Neural progenitor cell (in vitro differentiated cells): ENCODE results near the gene CEMIP2. TPM values are rescaled to one million over a fixed set of nuclear protein-coding genes. Genes with fewer than 3 reads are reported as not detected.

Source experiments
- DNase-seq: peaks from one replicate; pipeline ENCODE4 v3.0.0-alpha.2; 2016; ENCODE audit warnings: low spot score
- H2AFZ ChIP-seq: fragments of 200-600 bp; sonication (generic); replicated peaks from 2 replicates; pipeline ENCODE4 v1.6.1; 2016; ENCODE audit warnings: antibody characterized with exemption
- H3F3A ChIP-seq: fragments of 200-600 bp; sonication (generic); 2 replicates; pipeline ENCODE4 v1.6.1; 2016; ENCODE audit warnings: antibody characterized with exemption, low read depth
- H3K27ac ChIP-seq: fragments of 200-600 bp; sonication (generic); 2 replicates; pipeline ENCODE4 v1.5.1; 2016; ENCODE audit warnings: mild to moderate bottlenecking
- H3K27me3 ChIP-seq: fragments of 200-600 bp; sonication (generic); 2 replicates; pipeline ENCODE4 v1.6.1; 2016; ENCODE audit warnings: mild to moderate bottlenecking, moderate library complexity
- H3K36me3 ChIP-seq: fragments of 200-600 bp; sonication (generic); 2 replicates; pipeline ENCODE4 v1.5.1; 2016
- H3K4me1 ChIP-seq: fragments of 200-600 bp; sonication (generic); 2 replicates; pipeline ENCODE4 v1.6.1; 2016; ENCODE audit warnings: mixed run types
- H3K4me2 ChIP-seq: fragments of 200-600 bp; sonication (generic); 2 replicates; pipeline ENCODE4 v1.6.1; 2016
- H3K4me3 ChIP-seq: fragments of 200-600 bp; sonication (generic); 2 replicates; pipeline ENCODE4 v1.5.1; 2016
- H3K79me2 ChIP-seq: fragments of 200-600 bp; sonication (generic); 2 replicates; pipeline ENCODE4 v1.6.1; 2016; ENCODE audit warnings: low read depth
- H3K9ac ChIP-seq: fragments of 200-600 bp; sonication (generic); 2 replicates; pipeline ENCODE4 v1.6.1; 2016
- H3K9me3 ChIP-seq: fragments of 200-600 bp; sonication (generic); 2 replicates; pipeline ENCODE4 v1.5.1; 2016; ENCODE audit warnings: low read depth
- H4K20me1 ChIP-seq: fragments of 200-600 bp; sonication (generic); 2 replicates; pipeline ENCODE4 v1.6.1; 2016; ENCODE audit warnings: low read depth
- H3K27ac Mint-ChIP-seq: 3 replicates; pipeline ENCODE4 v1.8.0; 2021; ENCODE audit warnings: mixed read lengths
- H3K27me3 Mint-ChIP-seq: 2 replicates; pipeline ENCODE4 v1.8.0; 2022; ENCODE audit warnings: low read depth, mild to moderate bottlenecking, inconsistent platforms, moderate library complexity, mixed read lengths; ENCODE audit not compliant: insufficient read depth
- H3K36me3 Mint-ChIP-seq: 3 replicates; pipeline ENCODE4 v1.8.0; 2021; ENCODE audit warnings: mixed read lengths
- H3K4me1 Mint-ChIP-seq: 3 replicates; pipeline ENCODE4 v1.8.0; 2021; ENCODE audit warnings: mixed read lengths
- H3K4me3 Mint-ChIP-seq: 3 replicates; pipeline ENCODE4 v1.8.0; 2021; ENCODE audit warnings: mild to moderate bottlenecking, moderate library complexity, mixed read lengths
- H3K9me3 Mint-ChIP-seq: 3 replicates; pipeline ENCODE4 v1.8.0; 2020; ENCODE audit warnings: mixed read lengths
- CTCF ChIP-seq: fragments of 200-600 bp; sonication (generic); IDR thresholded peaks from 2 replicates; pipeline ENCODE4 v1.5.1; 2017; ENCODE audit warnings: antibody characterized with exemption, mild to moderate bottlenecking
- EZH2 ChIP-seq: fragments of 200-600 bp; sonication (generic); IDR thresholded peaks from 2 replicates; pipeline ENCODE4 v1.6.1; 2017; ENCODE audit warnings: antibody characterized with exemption, mild to moderate bottlenecking, moderate library complexity
- EZH2phosphoT487 ChIP-seq: fragments of 200-600 bp; sonication (generic); IDR thresholded peaks from 2 replicates; pipeline ENCODE4 v1.6.1; 2017; ENCODE audit warnings: antibody characterized with exemption
- total RNA-seq: library from RNA; depleted of rRNA; stranded (reverse); fragments of >200 nt; gene quantifications from 2 replicates; pipeline ENCODE4 v1.2.3, GENCODE V29; 2015; ENCODE audit warnings: low replicate concordance

The CEMIP2 gene
- total RNA-seq, 1 donor from 2014 or later: 218 TPM

- H3F3A ChIP-seq: peaks cover 99% of the 10 kb centered on the region
- no peak for TF ChIP-seq EZH2phosphoT487
- TF ChIP-seq CTCF: no peak
- no peak for TF ChIP-seq EZH2
- no peak overlapping the region for H3K9ac ChIP-seq
- peaks cover 93% of the 10 kb centered on the region for H4K20me1 ChIP-seq
- H3K4me3 Mint-ChIP-seq: peak overlapping the region; percentile 83
- no peaks in the 10 kb centered on the region for H3K27me3 Mint-ChIP-seq
- H3K4me3 ChIP-seq: peak overlapping the region; percentile 46
- no peaks in the 10 kb centered on the region for H3K27me3 ChIP-seq
- no peaks in the 10 kb centered on the region for H3K9me3 ChIP-seq
- no peaks in the 10 kb centered on the region for H3K9me3 Mint-ChIP-seq
- DNase-seq: peak; percentile 49
- H3K4me2 ChIP-seq: peak overlapping the region; percentile 96
- no peaks in the 10 kb centered on the region for H3K36me3 ChIP-seq
- no peaks in the 10 kb centered on the region for H3K36me3 Mint-ChIP-seq
- peaks cover 99% of the 10 kb centered on the region for H3K79me2 ChIP-seq
- H3K4me1 Mint-ChIP-seq: peaks cover 82% of the 10 kb centered on the region
- H3K27ac ChIP-seq: peak overlapping the region; percentile 89
- H3K4me1 ChIP-seq: peaks cover 96% of the 10 kb centered on the region
- H3K27ac Mint-ChIP-seq: peak overlapping the region; percentile 97
- H2AFZ ChIP-seq: no peak overlapping the region
These were observed 11.6 kb downstream of the CEMIP2 start for GRCh38 chr9:71756753-71757152.

- no peak overlapping the region for H3K4me3 Mint-ChIP-seq
- no peaks in the 10 kb centered on the region for H3K9me3 ChIP-seq
- H3K27ac ChIP-seq: peak overlapping the region; percentile 94
- peaks cover 4% of the 10 kb centered on the region for H3K36me3 Mint-ChIP-seq
- TF ChIP-seq EZH2phosphoT487 (no peak), EZH2 (no peak), CTCF (no peak)
- peaks cover 80% of the 10 kb centered on the region for H3K4me1 Mint-ChIP-seq
- H3K27me3 Mint-ChIP-seq: no peaks in the 10 kb centered on the region
- peaks cover 96% of the 10 kb centered on the region for H3K4me1 ChIP-seq
- no peak overlapping the region for H2AFZ ChIP-seq
- H3K27me3 ChIP-seq: no peaks in the 10 kb centered on the region
- peaks cover 2% of the 10 kb centered on the region for H3K9me3 Mint-ChIP-seq
- H3K4me2 ChIP-seq: peak overlapping the region; percentile 96
- no peak overlapping the region for H3K9ac ChIP-seq
- H3K4me3 ChIP-seq: no peak overlapping the region
- H3K79me2 ChIP-seq: peaks cover 99% of the 10 kb centered on the region
- H4K20me1 ChIP-seq: peaks cover 91% of the 10 kb centered on the region
- no peak for DNase-seq
- peaks cover 98% of the 10 kb centered on the region for H3F3A ChIP-seq
- H3K27ac Mint-ChIP-seq: peak overlapping the region; percentile 74
- no peaks in the 10 kb centered on the region for H3K36me3 ChIP-seq
These were observed 12.4 kb downstream of the CEMIP2 start for GRCh38 chr9:71755869-71756268.

GRCh38 chr9:71755230-71755629, 13.1 kb downstream of the CEMIP2 start:
- no peak for DNase-seq
- Histone ChIP-seq H3K4me3 (peak overlapping the region; percentile 37), H4K20me1 (peaks cover 87% of the 10 kb centered on the region), H2AFZ (no peak overlapping the region), H3K27me3 (no peaks in the 10 kb centered on the region), H3K9ac (no peak overlapping the region), H3F3A (peaks cover 91% of the 10 kb centered on the region), H3K27ac (peak overlapping the region; percentile 94), H3K4me1 (peaks cover 93% of the 10 kb centered on the region), H3K36me3 (no peaks in the 10 kb centered on the region), H3K4me2 (peak overlapping the region; percentile 96), H3K9me3 (no peaks in the 10 kb centered on the region), H3K79me2 (peaks cover 99% of the 10 kb centered on the region)
- H3K27ac Mint-ChIP-seq: no peak overlapping the region
- H3K4me1 Mint-ChIP-seq: peaks cover 75% of the 10 kb centered on the region
- peaks cover 2% of the 10 kb centered on the region for H3K9me3 Mint-ChIP-seq
- no peaks in the 10 kb centered on the region for H3K27me3 Mint-ChIP-seq
- H3K36me3 Mint-ChIP-seq: peaks cover 8% of the 10 kb centered on the region
- TF ChIP-seq EZH2: no peak
- TF ChIP-seq EZH2phosphoT487: no peak
- no peak for TF ChIP-seq CTCF
- H3K4me3 Mint-ChIP-seq: no peak overlapping the region
